HG02973 (cell line): Measurements from ENCODE around the gene TPST1.
"Not testable (repeated sequence)": the region's sequence is repeated elsewhere in the genome, so short reads cannot be mapped to it uniquely, and the experiment has no call there.

Experiments used
- ATAC-seq: cut with Tn5 transposase; IDR thresholded peaks from one replicate; pipeline ENCODE4 v1.9.1; 2021; ENCODE audit warnings: moderate library complexity; ENCODE audit not compliant: unreplicated experiment

Gene TPST1

GRCh38 chr7:66187905-66188304, 17.2 kb upstream of the TPST1 start:
- no peak for ATAC-seq

DNA sequence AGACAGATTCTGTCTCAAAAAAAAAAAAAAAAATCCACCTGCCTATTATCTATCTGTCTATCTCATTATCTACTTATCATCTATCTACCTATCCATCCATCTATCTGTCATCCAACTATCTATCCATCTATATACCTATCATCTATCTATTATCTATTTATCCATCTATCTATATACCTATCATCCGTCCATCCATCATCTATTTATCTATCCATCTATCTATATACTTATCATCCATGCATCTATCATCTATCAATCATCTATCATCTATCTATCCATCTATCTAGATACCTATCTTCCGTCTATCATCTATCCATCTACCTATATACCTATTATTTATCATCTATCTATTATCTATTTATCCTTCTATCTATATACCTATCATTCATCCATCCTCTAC, 16.5 kb upstream of the TPST1 start:
- ATAC-seq, result no peak

DNA sequence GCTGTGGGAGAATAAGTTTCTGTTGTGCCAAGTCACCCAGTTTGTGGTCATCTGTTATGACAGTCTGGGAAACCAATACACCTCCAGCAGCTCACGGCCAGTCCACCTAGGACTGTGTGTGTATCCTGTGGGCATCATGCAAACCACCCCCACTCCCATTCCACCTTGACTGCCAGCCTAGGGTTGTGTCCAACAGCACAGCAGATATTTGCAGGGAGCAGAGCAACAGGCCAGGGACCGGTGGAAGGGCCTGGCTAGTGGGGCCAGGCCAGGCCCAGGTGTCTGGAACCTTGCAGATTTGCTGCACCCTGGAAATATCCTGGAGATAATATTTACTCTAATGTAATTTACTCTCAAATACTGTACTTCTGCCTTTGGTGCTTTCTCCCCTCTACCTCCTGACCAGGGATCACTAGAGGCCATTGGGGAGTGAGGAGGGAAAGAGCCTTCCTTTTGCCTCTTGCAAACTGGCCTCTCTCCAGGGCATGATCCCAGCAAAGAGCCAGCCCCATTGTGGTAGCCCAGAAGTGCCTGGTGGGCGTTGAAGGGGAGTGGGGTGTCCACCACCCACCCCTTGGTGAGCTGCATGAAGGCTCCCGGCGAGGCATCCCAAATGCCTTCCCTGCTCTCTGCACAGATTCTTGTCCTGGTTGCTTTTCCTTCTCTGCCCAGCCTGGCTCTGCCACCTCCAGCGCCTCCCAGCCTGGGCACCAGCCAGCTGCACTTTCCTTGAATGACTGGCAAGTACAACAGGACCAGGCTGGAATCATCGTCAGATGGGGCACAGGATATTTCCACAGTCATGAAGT, 15.2 kb upstream of the TPST1 start:
- ATAC-seq, result no peak

DNA sequence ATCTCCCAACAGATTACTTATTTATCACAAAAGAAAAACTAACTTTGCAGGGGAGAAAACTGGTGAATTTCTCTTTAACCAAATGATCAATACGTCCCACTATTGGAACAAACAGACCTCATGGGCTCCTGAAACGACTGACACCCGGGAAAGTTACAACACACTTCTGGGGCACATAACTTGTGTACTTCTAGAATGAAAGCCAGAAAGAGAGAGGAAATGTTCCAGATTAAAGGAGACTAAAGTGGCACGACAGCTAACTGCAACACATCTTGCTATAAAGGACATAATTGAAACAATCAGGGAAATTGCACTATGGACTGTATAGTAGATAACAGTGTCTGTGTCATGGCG, 14.7 kb upstream of the TPST1 start:
- no peak for ATAC-seq

DNA sequence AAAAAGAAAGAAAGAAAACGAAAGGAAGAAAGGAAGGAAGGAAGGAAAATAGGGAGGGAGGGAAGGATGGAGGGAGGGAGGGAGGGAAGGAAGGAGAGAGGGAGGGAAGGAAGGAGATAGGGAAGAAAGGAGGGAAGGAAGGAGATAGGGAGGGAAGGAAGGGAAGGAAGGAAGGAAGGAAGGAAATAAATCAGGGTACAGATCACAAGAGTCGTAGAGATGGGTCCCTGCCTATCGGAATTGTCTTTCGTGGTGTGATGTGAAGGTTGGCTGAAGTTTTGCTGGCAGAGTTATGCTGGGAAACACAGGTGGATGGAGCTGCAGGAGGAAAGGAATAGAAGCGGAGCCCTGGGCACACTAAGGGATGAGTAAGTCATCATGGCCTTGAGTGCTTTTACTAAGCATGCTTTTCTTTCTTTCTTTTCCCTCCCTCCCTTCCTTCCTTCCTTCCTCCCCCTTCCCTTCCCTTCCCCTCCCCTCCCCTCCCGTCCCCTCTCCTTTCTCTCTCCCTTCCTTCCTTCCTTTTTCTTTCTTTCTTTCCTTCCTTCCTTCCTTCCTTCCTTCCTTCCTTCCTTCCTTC, 11.9 kb upstream of the TPST1 start:
- ATAC-seq, result no peak

DNA sequence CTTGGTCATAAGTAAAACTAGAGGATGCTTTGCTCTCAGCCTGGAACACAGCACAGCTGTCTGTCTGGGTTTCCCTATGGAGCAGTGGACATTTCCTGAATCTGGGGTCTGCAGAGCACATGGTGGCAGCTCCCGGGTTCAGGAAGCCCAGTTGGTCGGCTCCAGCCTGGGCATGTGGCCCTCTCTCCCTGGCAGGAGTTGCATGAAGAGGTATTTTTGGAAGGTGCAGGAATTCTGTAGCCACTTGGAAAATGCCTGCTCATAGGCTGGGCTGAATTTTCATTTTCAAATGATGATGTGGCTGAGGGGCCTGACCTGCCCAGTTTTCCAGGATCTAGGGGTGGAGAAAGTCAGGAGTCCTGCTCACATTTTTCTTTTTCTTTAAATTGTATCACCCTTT, 6.7 kb upstream of the TPST1 start:
- no peak for ATAC-seq

- no peak for ATAC-seq
Measured at GRCh38 chr7:66198956-66199355, 6.2 kb upstream of the TPST1 start.

DNA sequence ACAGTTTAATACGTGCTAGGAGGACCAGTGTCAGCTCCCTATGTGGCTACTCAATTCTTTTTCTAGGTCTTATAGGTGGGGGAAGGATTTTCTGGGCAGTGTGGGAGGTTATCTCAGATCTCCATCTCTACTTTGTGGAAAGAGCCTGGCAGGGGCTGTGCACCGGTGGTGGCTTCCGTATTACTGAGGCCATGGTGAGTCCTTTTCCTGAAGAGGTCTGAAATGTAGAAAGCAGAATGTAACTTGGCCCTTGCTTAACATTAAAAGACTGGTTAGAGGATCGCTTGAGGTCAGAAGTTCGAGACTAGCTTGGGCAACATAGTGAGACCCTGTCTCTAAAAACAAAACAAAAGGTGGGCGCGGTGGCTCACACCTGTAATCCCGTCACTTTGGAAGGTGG, 2.7 kb upstream of the TPST1 start:
- no peak for ATAC-seq

GRCh38 chr7:66205741-66206090, 582 bp downstream of the TPST1 start:
- ATAC-seq, result no peak

GRCh38 chr7:66206119-66206933, 1.2 kb downstream of the TPST1 start:
- ATAC-seq, result no peak

DNA sequence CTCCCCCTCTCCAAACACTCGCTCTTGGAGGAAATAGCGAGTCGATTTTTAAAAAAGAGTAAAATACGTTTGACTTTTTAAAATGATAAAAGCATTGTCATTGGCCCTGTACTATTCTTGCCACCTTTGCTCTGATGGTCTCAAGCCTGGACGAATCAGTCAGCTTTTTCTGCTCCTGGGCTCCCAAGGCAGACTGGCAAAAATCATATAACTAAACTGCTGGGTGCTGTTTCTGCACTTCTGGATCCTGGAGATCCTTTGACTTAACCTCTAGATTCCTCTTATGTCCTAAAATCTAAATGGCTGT, 1.8 kb downstream of the TPST1 start:
- ATAC-seq, result no peak

GRCh38 chr7:66207540-66207939, 2.4 kb downstream of the TPST1 start:
- ATAC-seq, result no peak

DNA sequence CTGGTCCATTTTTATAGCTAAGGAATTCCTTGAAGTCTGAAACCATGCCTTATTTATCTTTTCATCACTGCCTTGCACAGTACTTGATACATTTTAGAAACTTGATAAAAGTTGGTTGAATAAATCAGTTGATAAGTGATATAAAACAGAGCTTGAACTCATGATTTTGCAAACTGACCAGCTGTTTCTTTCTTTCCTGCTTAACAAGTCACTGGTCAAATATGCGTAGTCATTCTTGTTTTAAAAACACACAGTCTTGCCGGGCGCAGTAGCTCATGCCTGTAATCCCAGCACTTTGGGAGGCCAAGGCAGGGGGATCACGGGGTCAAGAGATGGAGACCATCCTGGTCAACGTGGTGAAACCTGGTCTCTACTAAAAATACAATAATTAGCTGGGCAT, 6.3 kb downstream of the TPST1 start:
- ATAC-seq, result no peak

GRCh38 chr7:66213637-66214036, 8.5 kb downstream of the TPST1 start:
- ATAC-seq, result no peak

DNA sequence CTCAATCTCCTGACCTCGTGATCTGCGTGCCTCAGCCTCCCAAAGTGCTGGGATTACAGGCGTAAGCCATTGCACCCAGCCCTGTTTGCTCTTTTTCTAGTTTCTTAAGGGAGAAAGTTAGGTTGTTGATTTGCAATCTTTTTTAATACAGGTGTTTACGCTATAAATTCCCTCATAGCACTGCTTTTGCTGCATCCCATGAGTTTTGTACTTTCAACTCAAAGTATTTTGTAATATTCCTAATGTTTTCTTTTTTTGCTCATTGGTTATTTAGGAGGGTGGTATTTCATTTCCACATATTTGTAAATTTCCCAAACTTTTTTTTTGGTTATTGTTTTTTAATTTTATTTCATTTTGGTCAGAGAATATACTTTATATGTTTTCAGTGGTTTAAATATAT, 11.6 kb downstream of the TPST1 start:
- no peak for ATAC-seq

GRCh38 chr7:66219805-66220204, 14.7 kb downstream of the TPST1 start:
- no peak for ATAC-seq

GRCh38 chr7:66221442-66221841, 16.3 kb downstream of the TPST1 start:
- no peak for ATAC-seq

- ATAC-seq, result no peak
Measured at GRCh38 chr7:66227808-66228207, 22.7 kb downstream of the TPST1 start.

DNA sequence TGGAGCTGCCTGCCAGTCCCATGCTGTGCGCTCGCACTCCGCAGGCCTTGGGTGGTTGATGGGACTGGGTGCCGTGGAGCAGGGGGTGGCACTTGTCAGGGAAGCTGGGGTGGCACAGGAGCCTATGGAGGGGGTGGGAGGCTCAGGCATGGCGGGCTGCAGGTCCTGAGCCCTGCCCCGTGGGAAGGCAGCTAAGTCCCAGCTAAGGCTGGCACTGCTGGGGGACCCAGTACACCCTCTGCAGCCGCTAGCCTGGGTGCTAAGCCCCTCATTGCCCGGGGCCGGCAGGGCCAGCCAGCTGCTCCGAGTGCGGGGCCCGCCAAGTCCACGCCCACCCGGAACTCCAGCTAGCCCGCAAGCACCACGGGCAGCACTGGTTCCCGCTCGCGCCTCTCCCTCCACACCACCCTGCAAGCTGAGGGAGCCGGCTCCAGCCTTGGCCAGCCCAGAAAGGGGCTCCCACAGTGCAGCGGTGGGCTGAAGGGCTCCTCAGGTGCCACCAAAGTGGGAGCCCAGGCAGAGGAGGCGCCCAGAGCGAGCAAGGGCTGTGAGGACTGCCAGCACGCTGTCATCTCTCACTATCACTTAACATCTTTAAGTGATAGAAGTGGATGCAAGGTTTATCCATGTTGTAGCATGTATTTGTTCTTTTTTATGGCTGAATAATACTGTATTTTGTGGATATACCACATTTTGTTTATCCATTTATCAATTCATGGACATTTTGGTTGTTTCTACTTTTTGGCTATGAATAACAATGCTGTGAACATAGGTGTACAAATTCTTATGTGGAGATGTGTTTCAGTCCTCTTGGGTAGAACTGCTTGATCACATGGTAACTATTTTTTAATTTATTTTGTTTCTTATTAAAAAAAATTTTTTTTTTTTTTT, 26.4 kb downstream of the TPST1 start:
- not testable (repeated sequence) for ATAC-seq

GRCh38 chr7:66233638-66234037, 28.5 kb downstream of the TPST1 start:
- no peak for ATAC-seq

DNA sequence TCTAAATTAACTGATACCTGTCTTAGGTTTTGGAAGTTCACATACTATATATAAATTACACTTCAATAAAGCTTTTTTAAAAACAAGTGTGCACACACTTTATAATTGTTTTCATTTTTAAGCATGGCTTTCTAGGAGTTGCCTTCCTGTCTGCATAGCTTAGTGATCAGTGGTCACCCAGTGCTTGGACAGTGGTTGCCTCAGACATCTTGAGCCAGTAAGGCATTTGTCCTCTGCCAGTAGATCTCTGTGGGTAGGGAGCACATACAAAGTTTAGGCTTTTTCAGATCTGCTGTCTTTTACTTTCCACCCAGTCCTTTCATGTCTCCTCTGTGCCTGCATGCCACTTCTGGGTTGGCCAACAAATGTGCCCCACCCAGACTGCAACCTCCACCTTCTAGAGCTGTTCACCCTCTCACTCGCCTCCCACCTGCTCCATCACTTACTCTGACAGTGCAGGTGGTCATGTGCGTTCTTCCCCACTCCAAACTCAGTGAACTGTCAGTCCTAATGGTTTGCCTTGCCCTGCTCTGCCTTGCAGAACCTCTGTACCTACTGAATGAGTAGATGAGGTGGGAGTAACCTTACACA, 31.7 kb downstream of the TPST1 start:
- ATAC-seq, result no peak
